HG02870 (cell line): ENCODE measurements around the gene DTNB.

Source experiments
- ATAC-seq: cut with Tn5 transposase; IDR thresholded peaks from one replicate; pipeline ENCODE4 v1.9.1; 2021; ENCODE audit warnings: mild to moderate bottlenecking, moderate library complexity; ENCODE audit not compliant: unreplicated experiment

The DTNB gene

GRCh38 chr2:25355270-25355669 is 318.1 kb downstream of the DTNB start:
- no peak for ATAC-seq

GRCh38 chr2:25354116-25354515 is 319.3 kb downstream of the DTNB start:
- no peak for ATAC-seq

- no peak for ATAC-seq
These were observed 324.0 kb downstream of the DTNB start for GRCh38 chr2:25349397-25349796.

- ATAC-seq, result no peak
These were observed 325.5 kb downstream of the DTNB start for GRCh38 chr2:25347846-25348245.

GRCh38 chr2:25347205-25347815 is 326.1 kb downstream of the DTNB start:
- ATAC-seq, result no peak

GRCh38 chr2:25343187-25343825 is 330.1 kb downstream of the DTNB start:
- no peak for ATAC-seq

GRCh38 chr2:25342372-25343186 is 330.8 kb downstream of the DTNB start:
- ATAC-seq, result peak; percentile 73

- peak; percentile 32 for ATAC-seq
These were observed 331.5 kb downstream of the DTNB start, which contains the start of gene DNMT3A for GRCh38 chr2:25341753-25342371. DNMT3A (minus strand) TSS chr2:25341925; CDS start chr2:25313984, 27,941 bp downstream.

- peak; percentile 22 for ATAC-seq
These were observed 332.2 kb downstream of the DTNB start for GRCh38 chr2:25341011-25341727.

GRCh38 chr2:25340181-25340921 is 333.0 kb downstream of the DTNB start:
- no peak for ATAC-seq

GRCh38 chr2:25339791-25340180 is 333.6 kb downstream of the DTNB start:
- ATAC-seq, result no peak

GRCh38 chr2:25339211-25339674 is 334.1 kb downstream of the DTNB start:
- ATAC-seq, result no peak

- ATAC-seq, result no peak
These were observed 335.0 kb downstream of the DTNB start for GRCh38 chr2:25338401-25338800.

- ATAC-seq, result no peak
These were observed 335.5 kb downstream of the DTNB start for GRCh38 chr2:25337891-25338290.

- no peak for ATAC-seq
These were observed 336.1 kb downstream of the DTNB start for GRCh38 chr2:25337276-25337675.

GRCh38 chr2:25336383-25336841 is 337.0 kb downstream of the DTNB start:
- ATAC-seq, result no peak

- no peak for ATAC-seq
These were observed 337.4 kb downstream of the DTNB start for GRCh38 chr2:25335971-25336370.

- no peak for ATAC-seq
These were observed 338.2 kb downstream of the DTNB start for GRCh38 chr2:25335204-25335603.

- no peak for ATAC-seq
These were observed 338.9 kb downstream of the DTNB start for GRCh38 chr2:25334482-25334881.

GRCh38 chr2:25333981-25334380 is 339.4 kb downstream of the DTNB start:
- no peak for ATAC-seq
